GM12878 (cell line): ENCODE results near the gene ISL2. TPM values are rescaled to one million over a fixed set of nuclear protein-coding genes. Genes with fewer than 3 reads are reported as not detected.

ENCODE experiments used
- ATAC-seq: fragments of 200-7000 bp; cut with Tn5 transposase; 3 replicates; pipeline ENCODE4 v1.9.1; 2020; ENCODE audit warnings: mild to moderate bottlenecking, moderate library complexity
- BruUV-seq: library from RNA; stranded (reverse); fragments of 400-500 nt; replicated peaks from 2 replicates; lab custom pipeline; 2021; lab: Mats Ljungman, UMichigan
- CTCF ChIA-PET: fragments of 300-600 bp; sonication (Branson Sonifier 250); formaldehyde crosslinking; extraction: SDS; loops from one replicate; lab custom pipeline; 2021; ENCODE audit warnings: inconsistent platforms; lab: Yijun Ruan, JAX
- POLR2A ChIA-PET: fragments of 350-600 bp; formaldehyde crosslinking; extraction: SDS; loops from one replicate; lab custom pipeline; 2021; ENCODE audit warnings: inconsistent platforms; lab: Charles Lee
- RAD21 ChIA-PET: fragments of 300-600 bp; sonication (Branson Sonifier 250); formaldehyde crosslinking; loops from one replicate; lab custom pipeline; 2023; ENCODE audit warnings: antibody characterized with exemption; ENCODE audit not compliant: unreplicated experiment; lab: Charles Lee
- SMC1A ChIA-PET: fragments of 300-600 bp; sonication (Branson Sonifier 250); formaldehyde crosslinking; loops from one replicate; lab custom pipeline; 2023; ENCODE audit not compliant: unreplicated experiment, uncharacterized antibody; lab: Charles Lee
- DNase-seq: peaks from one replicate; pipeline ENCODE4 v3.0.0-alpha.2; 2011; ENCODE audit warnings: low read depth, low spot score
- FAIRE-seq: peaks from 3 replicates; lab custom pipeline; 2011; peaks lifted over from hg19 to GRCh38; lab: Jason Lieb, UNC
- H2AFZ ChIP-seq: 2 replicates; pipeline ENCODE4 v1.6.0; 2011; ENCODE audit warnings: low read depth, low read length, control low read depth; ENCODE audit not compliant: control insufficient read depth
- H3K27ac ChIP-seq: 2 replicates; pipeline ENCODE4 v1.5.1; 2011; ENCODE audit warnings: control low read depth; ENCODE audit not compliant: control insufficient read depth, insufficient read depth
- H3K27me3 ChIP-seq, 2 experiments: replicated peaks in 1 of 2; 2 replicates each; pipeline versions ENCODE4 v1.6.0 to v1.6.1; 2011; ENCODE audit warnings: low read length in 1 of 2; ENCODE audit not compliant: control insufficient read depth in 2 of 2, insufficient read depth in 2 of 2
- H3K36me3 ChIP-seq, 2 experiments: 2 replicates each; pipeline ENCODE4 v1.5.1; 2011; ENCODE audit warnings: low read length in 1 of 2; ENCODE audit not compliant: control insufficient read depth in 2 of 2, insufficient read depth in 2 of 2
- H3K4me1 ChIP-seq: 2 replicates; pipeline ENCODE4 v1.6.1; 2011; ENCODE audit warnings: mild to moderate bottlenecking, low read length, moderate library complexity, mixed read lengths; ENCODE audit not compliant: control insufficient read depth, insufficient read depth
- H3K4me2 ChIP-seq: 2 replicates; pipeline ENCODE4 v1.6.0; 2011; ENCODE audit warnings: control low read depth; ENCODE audit not compliant: control insufficient read depth, insufficient read depth
- H3K4me3 ChIP-seq: fragments of 200-600 bp; sonication (generic); 2 replicates; pipeline ENCODE4 v1.5.1; 2016
- H3K79me2 ChIP-seq: 2 replicates; pipeline ENCODE4 v1.6.0; 2011; ENCODE audit warnings: low read length; ENCODE audit not compliant: control insufficient read depth, insufficient read depth
- H3K9ac ChIP-seq: 2 replicates; pipeline ENCODE4 v1.8.0; 2011; ENCODE audit warnings: low read length, control low read depth, mixed read lengths; ENCODE audit not compliant: control insufficient read depth, insufficient read depth
- H3K9me3 ChIP-seq: replicated peaks from 3 replicates; pipeline ENCODE4 v1.5.1; 2011; ENCODE audit warnings: mild to moderate bottlenecking, low read length; ENCODE audit not compliant: control insufficient read depth, insufficient read depth
- H4K20me1 ChIP-seq: 2 replicates; pipeline ENCODE4 v1.6.0; 2011; ENCODE audit not compliant: control insufficient read depth, insufficient read depth
- ATF7 ChIP-seq: fragments of 450-650 bp; IDR thresholded peaks from 2 replicates; pipeline ENCODE4 v1.6.1; 2016; ENCODE audit warnings: low read depth, mild to moderate bottlenecking
- E2F4 ChIP-seq: IDR thresholded peaks from 2 replicates; pipeline ENCODE4 v1.6.1; 2012; ENCODE audit warnings: low read depth, low read length, improper control_type of control experiment
- EGR1 ChIP-seq, 2 experiments: IDR thresholded peaks; 1 replicate in 1 of 2; 2 replicates in 1 of 2; pipeline ENCODE4 v1.6.1; 2011 to 2012; ENCODE audit warnings: low read depth in 2 of 2, low read length in 2 of 2, borderline replicate concordance in 1 of 2, mild to moderate bottlenecking in 1 of 2, moderate library complexity in 1 of 2
- HDGF ChIP-seq: fragments of 450-650 bp; IDR thresholded peaks from 2 replicates; pipeline ENCODE4 v1.6.1; 2016; ENCODE audit warnings: antibody characterized with exemption
- IKZF1 ChIP-seq: fragments of 450-650 bp; conservative IDR thresholded peaks from 2 replicates; pipeline ENCODE4 v1.6.1; 2017; ENCODE audit warnings: antibody characterized with exemption, mild to moderate bottlenecking
- JUNB ChIP-seq: IDR thresholded peaks from 2 replicates; pipeline ENCODE4 v1.6.1; 2016; ENCODE audit warnings: antibody characterized with exemption, mild to moderate bottlenecking
- JUND ChIP-seq: IDR thresholded peaks from 2 replicates; pipeline ENCODE4 v1.6.1; 2012; ENCODE audit warnings: low read depth, mild to moderate bottlenecking, low read length, improper control_type of control experiment, moderate library complexity
- MXI1 ChIP-seq: fragments of 150-350 bp; IDR thresholded peaks from 2 replicates; pipeline ENCODE4 v1.6.1; 2011; ENCODE audit warnings: low read depth, mild to moderate bottlenecking, inconsistent platforms, low read length, improper control_type of control experiment
- MYB ChIP-seq: fragments of 150-350 bp; IDR thresholded peaks from 2 replicates; pipeline ENCODE4 v1.6.1; 2014; ENCODE audit warnings: mild to moderate bottlenecking, low read depth, low read length, borderline replicate concordance
- NKRF ChIP-seq: fragments of 450-650 bp; conservative IDR thresholded peaks from 2 replicates; pipeline ENCODE4 v1.6.1; 2017; ENCODE audit warnings: mild to moderate bottlenecking, moderate library complexity
- POLR2A ChIP-seq: IDR thresholded peaks from 2 replicates; pipeline ENCODE4 v1.6.1; 2011; ENCODE audit warnings: low read depth, mild to moderate bottlenecking, low read length
- RELA ChIP-seq: fragments of 450-650 bp; IDR thresholded peaks from 2 replicates; pipeline ENCODE4 v1.8.0; 2014; ENCODE audit warnings: borderline replicate concordance; ENCODE audit not compliant: partially characterized antibody
- RFX5 ChIP-seq: IDR thresholded peaks from 2 replicates; pipeline ENCODE4 v1.6.1; 2011; ENCODE audit warnings: low read depth, low read length, improper control_type of control experiment
- SMAD1 ChIP-seq: fragments of 450-650 bp; IDR thresholded peaks from 2 replicates; pipeline ENCODE4 v1.6.1; 2018; ENCODE audit warnings: mild to moderate bottlenecking, low read depth; ENCODE audit not compliant: partially characterized antibody
- STAT1 ChIP-seq: fragments of 450-650 bp; conservative IDR thresholded peaks from 2 replicates; pipeline ENCODE4 v1.6.1; 2014; ENCODE audit warnings: antibody characterized with exemption, mild to moderate bottlenecking
- STAT3 ChIP-seq: IDR thresholded peaks from 2 replicates; pipeline ENCODE4 v1.6.1; 2011; ENCODE audit warnings: low read depth, low read length, improper control_type of control experiment
- SUZ12 ChIP-seq: fragments of 200-600 bp; sonication (generic); IDR thresholded peaks from one replicate; pipeline ENCODE4 v1.6.1; 2018; ENCODE audit warnings: antibody characterized with exemption, mild to moderate bottlenecking; ENCODE audit not compliant: unreplicated experiment
- TARDBP ChIP-seq: IDR thresholded peaks from 2 replicates; pipeline ENCODE4 v1.6.1; 2016; ENCODE audit warnings: borderline replicate concordance
- USF1 ChIP-seq: IDR thresholded peaks from 2 replicates; pipeline ENCODE4 v1.6.1; 2011; ENCODE audit warnings: borderline replicate concordance, low read depth, mild to moderate bottlenecking, moderate library complexity, mixed read lengths, low read length; ENCODE audit not compliant: insufficient read depth; ENCODE audit errors: extremely low read length
- YBX1 ChIP-seq: fragments of 450-650 bp; IDR thresholded peaks from 2 replicates; pipeline ENCODE4 v1.6.1; 2016; ENCODE audit warnings: antibody characterized with exemption
- WGBS: methylation state at CpG from one replicate; pipeline ENCODE4 v1.1.6; 2016; ENCODE audit warnings: low lambda C conversion rate; ENCODE audit not compliant: insufficient replicate concordance, insufficient coverage; ENCODE audit errors: missing lambda C conversion rate; 5-methylcytosine and 5-hydroxymethylcytosine counted together
- in situ Hi-C: fragments of 300-500 bp; cut with MboI; formaldehyde crosslinking; loops from 9 replicates; pipeline ENCODE4 v1.14.3; 2018; ENCODE audit warnings: mixed read lengths
- intact Hi-C: fragments of 100-400 bp; cut with micrococcal nuclease; formaldehyde crosslinking; loops from one replicate; pipeline ENCODE4 v1.14.2; 2022; ENCODE audit not compliant: unreplicated experiment
- polyA plus RNA-seq, 11 experiments: library from polyadenylated mRNA; depleted of rRNA in 4 of 11; unstranded in 6 of 11; stranded (reverse) in 5 of 11; fragments of >200 nt; fragmentation: Nextera tagmentation in 4 of 11; fragmentation: Illumina TruSeq in 1 of 11; extraction: Ambion mirVana in 4 of 11; extraction: Trizol in 1 of 11; gene quantifications; 1 replicate in 1 of 11; 2 replicates in 10 of 11; pipeline versions ENCODE4 v1.2.1 to v1.2.3, GENCODE V29; 2011 to 2016; ENCODE audit warnings: inconsistent platforms in 2 of 11, missing spikeins in 2 of 11, low read depth in 1 of 11
- total RNA-seq, 4 experiments: library from RNA; depleted of rRNA in 3 of 4; stranded (reverse); fragments of >200 nt in 3 of 4; fragmentation: Illumina TruSeq in 1 of 4; extraction: Trizol in 1 of 4; gene quantifications; 2 replicates each; pipeline versions ENCODE4 v1.2.1 to v1.2.3, GENCODE V29; 2013 to 2021

ISL2 gene
- total and polyA plus RNA-seq, 10 of the 15 experiments (the other 5 are each of a cell fraction or from before 2014, with no cell fraction given) = 0.05 to 0.26 (median 0.08) TPM; not detected in 7

GRCh38 chr15:76339305-76340197, 3.0 kb downstream of the ISL2 start (continued):
- TF ChIP-seq TARDBP (no peak), RFX5 (no peak), YBX1 (no peak), HDGF (no peak), STAT3 (no peak), SUZ12 (no peak)

- H3K36me3 ChIP-seq = no peaks in the 10 kb centered on the region
- POLR2A ChIA-PET = no interaction called here
- H3K4me3 ChIP-seq = peak overlapping the region; percentile 73
- BruUV-seq = no TSS peak
- FAIRE-seq = no peak
- no peaks in the 10 kb centered on the region; the same call in 1 of the 3 replicates for H3K9me3 ChIP-seq
- SMC1A ChIA-PET = no interaction called here
- H3K27me3 ChIP-seq = peaks cover 26% of the 10 kb centered on the region in 2 experiments
- intact Hi-C loops (no loop called here), in situ Hi-C loops (no loop called here)
- H2AFZ ChIP-seq = peak overlapping the region; percentile 73
- CTCF ChIA-PET = no interaction called here
- no peaks in the 10 kb centered on the region; the same call in 1 of the 2 replicates for H3K79me2 ChIP-seq
- RAD21 ChIA-PET = no interaction called here
- peaks cover 29% of the 10 kb centered on the region for H3K4me1 ChIP-seq
- H3K4me2 ChIP-seq = peak overlapping the region; percentile 96
- peak overlapping the region; percentile 29; the same call in 1 of the 2 replicates for H3K9ac ChIP-seq
- ATAC-seq = peak; percentile 30
- H3K27ac ChIP-seq = no peak overlapping the region
- H4K20me1 ChIP-seq = no peaks in the 10 kb centered on the region
- no peak for DNase-seq
- WGBS = 2% methylated on average over 45 of the region's 53 CpGs
- TF ChIP-seq ATF7 (no peak), SMAD1 (no peak), EGR1 (IDR thresholded peaks at IDR 0.05; ENCODE audit: borderline replicate concordance in 1 of 2, low read depth in 2 of 2, low read length in 2 of 2) (no peak), POLR2A (0 out of 2 replicates have a peak, but pooled peaks have one; percentile 40), MYB (no peak), RELA (no peak), JUNB (no peak), E2F4 (no peak), NKRF (no peak), USF1 (peak; percentile 3), MXI1 (no peak), JUND (no peak), IKZF1 (no peak), STAT1 (no peak)
These were observed 3.7 kb downstream of the ISL2 start for GRCh38 chr15:76340198-76340802.
